Fibroblast of lung (primary cell): Measurements from ENCODE around the gene BUD31. TPM values are rescaled to one million over a fixed set of nuclear protein-coding genes. Genes with fewer than 3 reads are reported as not detected.
"Not testable (repeated sequence)": the region's sequence is repeated elsewhere in the genome, so short reads cannot be mapped to it uniquely, and the experiment has no call there.

Source experiments
- DNase-seq, 2 donors: peaks; one replicate each; pipeline versions ENCODE4 v3.0.0 to v3.0.0-alpha.2; 2010; ENCODE audit warnings: low read depth in 2 of 2
- H2AFZ ChIP-seq: 2 replicates; pipeline ENCODE4 v1.5.1; 2012; ENCODE audit warnings: low read length, control low read depth, inconsistent platforms
- H3K27ac ChIP-seq: 2 replicates; pipeline ENCODE4 v1.5.1; 2011; ENCODE audit warnings: low read length, control low read depth; ENCODE audit not compliant: insufficient read depth
- H3K27me3 ChIP-seq: 2 replicates; pipeline ENCODE4 v1.5.1; 2011; ENCODE audit warnings: mild to moderate bottlenecking, low read length; ENCODE audit not compliant: control insufficient read depth, insufficient read depth
- H3K36me3 ChIP-seq: 2 replicates; pipeline ENCODE4 v1.5.1; 2011; ENCODE audit warnings: low read length; ENCODE audit not compliant: control insufficient read depth, insufficient read depth
- H3K4me1 ChIP-seq: 2 replicates; pipeline ENCODE4 v1.5.1; 2011; ENCODE audit warnings: low read length; ENCODE audit not compliant: control insufficient read depth, insufficient read depth; ENCODE audit errors: extremely low read depth
- H3K4me2 ChIP-seq: 2 replicates; pipeline ENCODE4 v1.5.1; 2011; ENCODE audit warnings: low read length, control low read depth; ENCODE audit not compliant: insufficient read depth; ENCODE audit errors: extremely low read depth
- H3K4me3 ChIP-seq, 4 experiments: fragments of 200-600 bp in 1 of 4; sonication (generic) in 1 of 4; replicated peaks in 1 of 4; 2 replicates each; pipeline ENCODE4 v1.5.1; 2011 to 2016; ENCODE audit warnings: low read length in 4 of 4, low read depth in 3 of 4, mild to moderate bottlenecking in 3 of 4, control low read depth in 2 of 4, inconsistent platforms in 1 of 4, mixed read lengths in 1 of 4; ENCODE audit not compliant: insufficient read depth in 1 of 4; ENCODE audit errors: control extremely low read depth in 1 of 4
- H3K79me2 ChIP-seq: 2 replicates; pipeline ENCODE4 v1.5.1; 2012; ENCODE audit warnings: mild to moderate bottlenecking, low read length, inconsistent platforms; ENCODE audit not compliant: control insufficient read depth, insufficient read depth
- H3K9ac ChIP-seq: 2 replicates; pipeline ENCODE4 v1.5.1; 2011; ENCODE audit warnings: mild to moderate bottlenecking, low read length, control low read depth; ENCODE audit not compliant: insufficient read depth
- H3K9me3 ChIP-seq: 2 replicates; pipeline ENCODE4 v1.5.1; 2012; ENCODE audit warnings: low read depth, low read length; ENCODE audit not compliant: control insufficient read depth, insufficient read depth
- H4K20me1 ChIP-seq: 2 replicates; pipeline ENCODE4 v1.5.1; 2011; ENCODE audit warnings: low read length; ENCODE audit not compliant: control insufficient read depth, insufficient read depth; ENCODE audit errors: extremely low read depth
- CTCF ChIP-seq, 2 donors: IDR thresholded peaks in 1 of 2; conservative IDR thresholded peaks in 1 of 2; 1 replicate in 1 of 2; 2 replicates in 1 of 2; pipeline ENCODE4 v1.5.1; 2011 to 2012; ENCODE audit warnings: low read length in 2 of 2, control low read depth in 1 of 2, inconsistent platforms in 1 of 2, low read depth in 1 of 2, mild to moderate bottlenecking in 1 of 2
- EZH2 ChIP-seq: IDR thresholded peaks from 2 replicates; pipeline ENCODE4 v1.5.1; 2012; ENCODE audit warnings: low read length, control low read depth, mild to moderate bottlenecking; ENCODE audit errors: missing control alignments
- polyA plus RNA-seq, 2 donors: library from polyadenylated mRNA; depleted of rRNA in 1 of 2; stranded (reverse) in 1 of 2; unstranded in 1 of 2; fragments of >200 nt; gene quantifications; 2 replicates each; pipeline ENCODE4 v1.2.1, GENCODE V29; 2011 to 2012; ENCODE audit warnings: missing spikeins in 1 of 2
- total RNA-seq: library from RNA; depleted of rRNA; stranded (reverse); fragments of >200 nt; gene quantifications from 2 replicates; pipeline ENCODE4 v1.2.1, GENCODE V29; 2014

BUD31 gene
- total and polyA plus RNA-seq, 2 donors (not counting 1 experiment from before 2014, with no cell fraction given), result 83.4 to 114 TPM

GRCh38 chr7:99429756-99430155, 21.0 kb downstream of the BUD31 start:
- no peak overlapping the region for H2AFZ ChIP-seq
- TF ChIP-seq CTCF (conservative IDR thresholded peaks at IDR 0.05 in 1 of 2, IDR thresholded peaks at IDR 0.05 in 1 of 2; ENCODE audit: low read depth in 1 of 2, low read length in 2 of 2) (no peak), EZH2 (no peak)

DNA sequence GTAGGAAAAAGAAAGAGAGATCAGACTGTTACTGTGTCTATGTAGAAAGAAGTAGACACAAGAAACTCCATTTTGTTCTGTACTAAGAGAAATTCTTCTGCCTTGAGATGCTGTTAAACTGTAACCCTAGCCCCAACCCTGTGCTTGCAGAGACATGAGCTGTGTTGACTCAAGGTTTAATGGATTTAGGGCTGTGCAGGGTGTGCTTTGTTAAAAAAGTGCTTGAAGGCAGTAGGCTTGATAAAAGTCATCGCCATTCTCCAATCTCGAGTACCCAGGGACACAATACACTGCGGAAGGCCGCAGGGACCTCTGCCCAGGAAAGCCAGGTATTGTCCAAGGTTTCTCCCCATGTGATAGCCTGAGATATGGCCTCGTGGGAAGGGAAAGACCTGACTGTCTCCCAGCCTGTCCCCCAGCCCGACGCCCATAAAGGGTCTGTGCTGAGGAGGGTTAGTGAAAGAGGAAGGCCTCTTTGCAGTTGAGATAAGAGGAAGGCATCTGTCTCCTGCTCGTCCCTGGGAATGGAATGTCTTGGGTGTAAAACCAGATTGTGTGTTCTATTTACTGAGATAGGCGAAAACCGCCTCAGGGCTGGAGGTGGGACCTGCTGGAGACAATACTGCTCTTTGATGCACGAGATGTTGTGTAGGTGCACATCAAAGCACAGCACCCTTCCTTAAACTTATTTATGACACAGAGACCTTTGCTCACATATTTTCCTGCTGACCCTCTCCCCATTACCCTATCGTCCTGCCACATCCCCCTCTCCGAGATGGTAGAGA, 23.2 kb downstream of the BUD31 start:
- not testable (repeated sequence) for H3K79me2 ChIP-seq, H3K27ac ChIP-seq, H4K20me1 ChIP-seq, H3K36me3 ChIP-seq, H3K9ac ChIP-seq, H3K4me2 ChIP-seq, H3K4me1 ChIP-seq, H3K9me3 ChIP-seq, H3K4me3 ChIP-seq, H2AFZ ChIP-seq, DNase-seq, H3K27me3 ChIP-seq

More at GRCh38 chr7:99429756-99430155, 21.0 kb downstream of the BUD31 start:
- H3K9me3 ChIP-seq, result no peaks in the 10 kb centered on the region
- no peak overlapping the region for H3K4me3 ChIP-seq
- no peaks in the 10 kb centered on the region for H3K79me2 ChIP-seq
- H4K20me1 ChIP-seq, result no peaks in the 10 kb centered on the region
- H3K4me1 ChIP-seq, result no peaks in the 10 kb centered on the region
- H3K27ac ChIP-seq, result no peak overlapping the region
- H3K4me2 ChIP-seq, result no peak overlapping the region
- H3K9ac ChIP-seq, result no peak overlapping the region
- H3K36me3 ChIP-seq, result peaks cover 12% of the 10 kb centered on the region
- DNase-seq, result no peak
- H3K27me3 ChIP-seq, result no peaks in the 10 kb centered on the region

DNA sequence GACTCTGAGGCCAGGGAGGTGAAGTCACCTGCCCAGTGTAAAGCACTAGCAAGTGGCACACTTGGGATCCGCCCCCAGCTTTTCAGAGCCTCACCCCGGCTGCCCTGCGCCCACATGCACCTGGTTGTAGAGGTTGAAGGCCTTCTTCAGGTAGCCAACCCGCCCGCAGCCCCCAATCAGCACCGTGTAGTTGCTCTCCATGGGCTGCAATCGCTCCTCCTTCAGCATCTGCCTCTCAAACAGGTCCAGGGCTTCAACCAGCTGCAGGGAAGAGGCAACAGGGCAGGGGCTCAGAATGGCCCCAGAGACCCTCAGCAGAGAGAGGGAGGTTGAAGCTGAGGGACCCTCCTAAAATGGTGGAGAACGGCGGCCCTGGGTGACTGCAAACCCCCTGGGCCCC, 24.4 kb downstream of the BUD31 start:
- DNase-seq, result no peak
- Histone ChIP-seq H3K9ac (no peak overlapping the region), H3K4me2 (no peak overlapping the region), H3K4me3 (no peak overlapping the region), H3K27me3 (no peaks in the 10 kb centered on the region), H3K79me2 (peaks cover 7% of the 10 kb centered on the region), H2AFZ (no peak overlapping the region), H3K27ac (no peak overlapping the region), H4K20me1 (no peaks in the 10 kb centered on the region), H3K36me3 (peaks cover 6% of the 10 kb centered on the region), H3K9me3 (no peaks in the 10 kb centered on the region), H3K4me1 (peaks cover 5% of the 10 kb centered on the region)
- no peak for TF ChIP-seq EZH2
- no peak for TF ChIP-seq CTCF (conservative IDR thresholded peaks at IDR 0.05 in 1 of 2, IDR thresholded peaks at IDR 0.05 in 1 of 2; ENCODE audit: low read depth in 1 of 2, low read length in 2 of 2)
